CD14-positive monocyte (primary cell): ENCODE results near the gene TLR10. TPM values are rescaled to one million over a fixed set of nuclear protein-coding genes. Genes with fewer than 3 reads are reported as not detected.
A peak's percentile ranks its signal among the peaks of the same experiment; 100 is the strongest.
"Not testable (repeated sequence)": the region's sequence is repeated elsewhere in the genome, so short reads cannot be mapped to it uniquely, and the experiment has no call there.

Experiments
- DNase-seq, 3 donors: peaks; one replicate each; pipeline ENCODE4 v3.0.0-alpha.2; 2011 to 2022
- H2AFZ ChIP-seq: 2 replicates; pipeline ENCODE4 v1.6.0; 2012; ENCODE audit warnings: mild to moderate bottlenecking, low read depth, low read length, inconsistent platforms; ENCODE audit not compliant: insufficient read depth, poor library complexity, severe bottlenecking
- H3K27ac ChIP-seq, 2 donors: 1 replicate in 1 of 2; 2 replicates in 1 of 2; pipeline ENCODE4 v1.5.1; 2012 to 2013; ENCODE audit warnings: low read length in 2 of 2, control low read depth in 1 of 2, inconsistent platforms in 1 of 2, low read depth in 1 of 2, mild to moderate bottlenecking in 1 of 2
- H3K27me3 ChIP-seq, 2 donors: one replicate each; pipeline versions ENCODE4 v1.6.0 to v1.6.1; 2011 to 2013; ENCODE audit warnings: low read length in 2 of 2; ENCODE audit not compliant: control insufficient read depth in 2 of 2, insufficient read depth in 2 of 2
- H3K36me3 ChIP-seq, 2 donors: replicated peaks in 1 of 2; 1 replicate in 1 of 2; 2 replicates in 1 of 2; pipeline versions ENCODE4 v1.5.1 to v1.6.1; 2012 to 2013; ENCODE audit warnings: low read length in 2 of 2, control low read depth in 1 of 2, inconsistent platforms in 1 of 2, mild to moderate bottlenecking in 1 of 2; ENCODE audit not compliant: insufficient read depth in 2 of 2, control insufficient read depth in 1 of 2
- H3K4me1 ChIP-seq, 2 donors: 1 replicate in 1 of 2; 2 replicates in 1 of 2; pipeline versions ENCODE4 v1.5.1 to v1.6.1; 2012 to 2013; ENCODE audit warnings: low read length in 2 of 2, control low read depth in 1 of 2, inconsistent platforms in 1 of 2, mild to moderate bottlenecking in 1 of 2, moderate library complexity in 1 of 2; ENCODE audit not compliant: insufficient read depth in 2 of 2, control insufficient read depth in 1 of 2
- H3K4me2 ChIP-seq: replicated peaks from 2 replicates; pipeline ENCODE3; 2012; ENCODE audit warnings: low read length, moderate library complexity, mild to moderate bottlenecking; ENCODE audit not compliant: poor library complexity, severe bottlenecking; ENCODE audit errors: extremely low read depth
- H3K4me3 ChIP-seq, 3 experiments: fragments of 200-600 bp in 1 of 3; sonication (generic) in 1 of 3; replicated peaks in 1 of 3; 1 replicate in 2 of 3; 2 replicates in 1 of 3; pipeline ENCODE4 v1.5.1; 2011 to 2013; ENCODE audit warnings: low read length in 3 of 3, mild to moderate bottlenecking in 3 of 3, control low read depth in 2 of 3, low read depth in 2 of 3, inconsistent platforms in 1 of 3, moderate library complexity in 1 of 3
- H3K79me2 ChIP-seq: 2 replicates; pipeline ENCODE4 v1.6.0; 2012; ENCODE audit warnings: mild to moderate bottlenecking, control low read depth, inconsistent platforms, low read length, moderate library complexity; ENCODE audit not compliant: insufficient read depth
- H3K9ac ChIP-seq: 2 replicates; pipeline ENCODE4 v1.6.0; 2017; ENCODE audit warnings: low read length, mild to moderate bottlenecking; ENCODE audit not compliant: insufficient read depth, poor library complexity, severe bottlenecking
- H3K9me3 ChIP-seq, 2 donors: replicated peaks in 1 of 2; 1 replicate in 1 of 2; 2 replicates in 1 of 2; pipeline versions ENCODE4 v1.5.1 to v1.6.1; 2012 to 2013; ENCODE audit warnings: low read length in 2 of 2, control low read depth in 1 of 2; ENCODE audit not compliant: control insufficient read depth in 1 of 2, insufficient read depth in 1 of 2
- H4K20me1 ChIP-seq: 2 replicates; pipeline ENCODE4 v1.6.0; 2012; ENCODE audit warnings: mild to moderate bottlenecking, low read length, control low read depth, moderate library complexity; ENCODE audit not compliant: insufficient read depth
- H3K27ac Mint-ChIP-seq, 7 donors: one replicate each; pipeline ENCODE4 v1.8.0; 2020; ENCODE audit warnings: mild to moderate bottlenecking in 7 of 7, mixed read lengths in 7 of 7, moderate library complexity in 6 of 7, inconsistent platforms in 2 of 7
- H3K27me3 Mint-ChIP-seq, 3 donors: one replicate each; pipeline ENCODE4 v1.8.0; 2021 to 2022; ENCODE audit warnings: low read depth in 3 of 3, mild to moderate bottlenecking in 3 of 3, mixed read lengths in 3 of 3, moderate library complexity in 3 of 3, inconsistent platforms in 1 of 3
- H3K36me3 Mint-ChIP-seq, 2 donors: one replicate each; pipeline ENCODE4 v1.8.0; 2020; ENCODE audit warnings: mixed read lengths in 2 of 2, inconsistent platforms in 1 of 2, mild to moderate bottlenecking in 1 of 2
- H3K4me1 Mint-ChIP-seq: one replicate; pipeline ENCODE4 v1.8.0; 2020; ENCODE audit warnings: mild to moderate bottlenecking, mixed read lengths
- H3K4me3 Mint-ChIP-seq, 2 donors: one replicate each; pipeline ENCODE4 v1.8.0; 2020; ENCODE audit warnings: mild to moderate bottlenecking in 2 of 2, mixed read lengths in 2 of 2, moderate library complexity in 1 of 2
- H3K9me3 Mint-ChIP-seq, 7 donors: one replicate each; pipeline ENCODE4 v1.8.0; 2020 to 2022; ENCODE audit warnings: mixed read lengths in 7 of 7, mild to moderate bottlenecking in 6 of 7, moderate library complexity in 6 of 7, inconsistent platforms in 2 of 7
- CTCF ChIP-seq: fragments of 200-600 bp; IDR thresholded peaks from one replicate; pipeline ENCODE4 v1.8.0; 2022; ENCODE audit warnings: antibody characterized with exemption, mild to moderate bottlenecking
- WGBS: methylation state at CpG from one replicate; pipeline ENCODE4 v1.1.5; 2013; ENCODE audit warnings: missing lambda C conversion rate; ENCODE audit not compliant: insufficient coverage; 5-methylcytosine and 5-hydroxymethylcytosine counted together
- intact Hi-C, 2 donors: fragments of 100-400 bp; cut with micrococcal nuclease; formaldehyde crosslinking; loops; one replicate each; pipeline versions ENCODE4 v1.15.0 to v1.15.1; 2023
- polyA plus RNA-seq, 3 donors: library from polyadenylated mRNA; depleted of rRNA in 1 of 3; unstranded in 2 of 3; stranded (reverse) in 1 of 3; fragments of 300-500 nt in 2 of 3; fragments of >200 nt in 1 of 3; fragmentation: Illumina TruSeq in 2 of 3; gene quantifications; 1 replicate in 2 of 3; 2 replicates in 1 of 3; pipeline ENCODE4 v1.2.3, GENCODE V29; 2012 to 2021

TLR10 gene
- polyA plus RNA-seq, 3 donors, result 1.1 to 1.2 (median 1.1) TPM

GRCh38 chr4:38811297-38811696 lies 28.5 kb upstream of the TLR10 start:
- H3K27me3 Mint-ChIP-seq, result no peaks in the 10 kb centered on the region
- Histone ChIP-seq H3K4me1 (peaks cover 57 to 58% of the 10 kb centered on the region in 2 donors), H3K36me3 (no peaks in the 10 kb centered on the region), H2AFZ (no peak overlapping the region), H3K27ac (no peak overlapping the region), H3K9ac (no peak overlapping the region), H4K20me1 (no peaks in the 10 kb centered on the region), H3K4me3 (no peak overlapping the region), H3K27me3 (no peaks in the 10 kb centered on the region), H3K9me3 (no peaks in the 10 kb centered on the region), H3K4me2 (no peak overlapping the region), H3K79me2 (no peaks in the 10 kb centered on the region)
- H3K4me1 Mint-ChIP-seq, result peaks cover 62% of the 10 kb centered on the region
- DNase-seq, result no peak
- no peak overlapping the region for H3K4me3 Mint-ChIP-seq
- intact Hi-C loops, result no loop called here
- TF ChIP-seq CTCF, result no peak
- H3K27ac Mint-ChIP-seq, result no peak overlapping the region
- peaks cover 0 to 4% (median 2%) of the 10 kb centered on the region in 7 donors for H3K9me3 Mint-ChIP-seq
- H3K36me3 Mint-ChIP-seq, result peaks cover 17 to 22% of the 10 kb centered on the region in 2 donors
- no CpG with 5 or more reads among the region's 6 CpGs for WGBS

GRCh38 chr4:38807462-38807861 lies 24.7 kb upstream of the TLR10 start:
- intact Hi-C loops, result loop anchor here in 1 of 2 donors (10.0 kb wide), 1 partner anchor 53 kb away; no protein-coding TSS in a partner anchor
- Histone ChIP-seq H3K4me1 (peaks cover 48 to 54% of the 10 kb centered on the region in 2 donors), H3K79me2 (peaks cover 26% of the 10 kb centered on the region)
- WGBS, result 95% methylated on average over 18 of the region's 29 CpGs
- H3K36me3 ChIP-seq, H3K27me3 ChIP-seq, DNase-seq, H3K27me3 Mint-ChIP-seq, H4K20me1 ChIP-seq, H3K9me3 Mint-ChIP-seq, H3K27ac ChIP-seq, H3K9ac ChIP-seq, H3K4me3 ChIP-seq, H3K4me2 ChIP-seq, H3K4me3 Mint-ChIP-seq, H2AFZ ChIP-seq, H3K9me3 ChIP-seq: not testable (repeated sequence)
- Mint-ChIP-seq H3K27ac (peak overlapping the region in 2 of 7 donors; percentile 15 to 52), H3K36me3 (peaks cover 17 to 20% of the 10 kb centered on the region in 2 donors), H3K4me1 (peaks cover 52% of the 10 kb centered on the region)

GRCh38 chr4:38806251-38806650 lies 23.5 kb upstream of the TLR10 start:
- H3K27ac ChIP-seq, result peak overlapping the region; percentile 73 to 89
- peaks cover 38% of the 10 kb centered on the region for H3K79me2 ChIP-seq
- H3K27me3 ChIP-seq, H3K9me3 ChIP-seq, H3K9me3 Mint-ChIP-seq, DNase-seq, H3K27me3 Mint-ChIP-seq, H3K9ac ChIP-seq, H2AFZ ChIP-seq: not testable (repeated sequence)
- Mint-ChIP-seq H3K36me3 (peaks cover 23 to 26% of the 10 kb centered on the region in 2 donors), H3K27ac (peak overlapping the region; percentile 90 to 97 (median 96)), H3K4me1 (peaks cover 64% of the 10 kb centered on the region), H3K4me3 (peak overlapping the region in 1 of 2 donors; percentile 83)
- peaks cover 18% of the 10 kb centered on the region for H4K20me1 ChIP-seq
- intact Hi-C loops, result loop anchor here in 1 of 2 donors (10.0 kb wide), 1 partner anchor 51 kb away; no protein-coding TSS in a partner anchor
- 90% methylated on average over 4 of the region's 9 CpGs for WGBS
- peaks cover 16 to 21% of the 10 kb centered on the region in 2 donors for H3K36me3 ChIP-seq
- peaks cover 60 to 66% of the 10 kb centered on the region in 2 donors for H3K4me1 ChIP-seq
- peak overlapping the region in 1 of 3 experiments; percentile 98 for H3K4me3 ChIP-seq
- peak overlapping the region; percentile 85 for H3K4me2 ChIP-seq
